WTC11 (cell line): Measurements from ENCODE around the gene FRRS1. TPM values are rescaled to one million over a fixed set of nuclear protein-coding genes. Genes with fewer than 3 reads are reported as not detected.

ENCODE experiments used
- ATAC-seq: fragments of 200-7000 bp; cut with Tn5 transposase; 2 replicates; pipeline ENCODE4 v1.10.0; 2021; ENCODE audit warnings: mild to moderate bottlenecking, moderate library complexity
- CTCF ChIA-PET: fragments of 300-600 bp; sonication (Branson Sonifier 250); formaldehyde crosslinking; loops from one replicate; lab custom pipeline; 2021; ENCODE audit warnings: antibody characterized with exemption; lab: Charles Lee
- POLR2A ChIA-PET: fragments of 350-600 bp; sonication (Branson Sonifier 250); formaldehyde crosslinking; loops from one replicate; lab custom pipeline; 2021; ENCODE audit warnings: antibody characterized with exemption; lab: Charles Lee
- DNase-seq: peaks from one replicate; pipeline ENCODE4 v3.0.0; 2021; ENCODE audit warnings: low spot score
- H3K27ac Mint-ChIP-seq: 2 replicates; pipeline ENCODE4 v1.8.0; 2021; ENCODE audit warnings: mixed read lengths
- H3K27me3 Mint-ChIP-seq: 2 replicates; pipeline ENCODE4 v1.8.0; 2021; ENCODE audit warnings: low read depth, mild to moderate bottlenecking, moderate library complexity, mixed read lengths
- H3K36me3 Mint-ChIP-seq: 2 replicates; pipeline ENCODE4 v1.8.0; 2021; ENCODE audit warnings: mixed read lengths
- H3K4me1 Mint-ChIP-seq: 2 replicates; pipeline ENCODE4 v1.8.0; 2022; ENCODE audit warnings: mixed read lengths
- H3K4me3 Mint-ChIP-seq: 2 replicates; pipeline ENCODE4 v1.8.0; 2021; ENCODE audit warnings: mild to moderate bottlenecking, moderate library complexity, mixed read lengths
- H3K9me3 Mint-ChIP-seq: 2 replicates; pipeline ENCODE4 v1.8.0; 2021; ENCODE audit warnings: mixed read lengths
- ATF1 ChIP-seq: sonication (generic); formaldehyde crosslinking; IDR thresholded peaks from 2 replicates; pipeline ENCODE4 v1.8.1; 2023; ENCODE audit warnings: mild to moderate bottlenecking, moderate library complexity, missing genetic modification reagents
- ETV6 ChIP-seq: sonication (generic); formaldehyde crosslinking; IDR thresholded peaks from 2 replicates; pipeline ENCODE4 v1.8.1; 2022; ENCODE audit warnings: mild to moderate bottlenecking, missing genetic modification reagents
- GABPB1 ChIP-seq: sonication (generic); formaldehyde crosslinking; IDR thresholded peaks from 2 replicates; pipeline ENCODE4 v1.8.1; 2023; ENCODE audit warnings: mild to moderate bottlenecking, missing genetic modification reagents
- MXD4 ChIP-seq: fragments of 250-450 bp; sonication (Bioruptor Pico); IDR thresholded peaks from 2 replicates; pipeline ENCODE4 v1.8.0; 2021; ENCODE audit warnings: mild to moderate bottlenecking, moderate library complexity, borderline replicate concordance
- NFATC4 ChIP-seq: fragments of 250-450 bp; sonication (Bioruptor Pico); IDR thresholded peaks from 2 replicates; pipeline ENCODE4 v1.9.0; 2021; ENCODE audit warnings: mild to moderate bottlenecking
- NR1H2 ChIP-seq: sonication (generic); formaldehyde crosslinking; IDR thresholded peaks from 2 replicates; pipeline ENCODE4 v1.9.0; 2021; ENCODE audit warnings: mild to moderate bottlenecking, moderate library complexity, missing genetic modification reagents
- NR3C1 ChIP-seq: sonication (generic); formaldehyde crosslinking; conservative IDR thresholded peaks from 2 replicates; pipeline ENCODE4 v1.8.1; 2023; ENCODE audit warnings: low read depth, mild to moderate bottlenecking, missing genetic modification reagents
- OVOL2 ChIP-seq: fragments of 250-450 bp; sonication (Bioruptor Pico); IDR thresholded peaks from 2 replicates; pipeline ENCODE4 v1.9.0; 2021; ENCODE audit warnings: mild to moderate bottlenecking, borderline replicate concordance
- ZNF121 ChIP-seq: sonication (generic); formaldehyde crosslinking; IDR thresholded peaks from 2 replicates; pipeline ENCODE4 v1.8.0; 2023; ENCODE audit warnings: missing genetic modification reagents
- total RNA-seq: library from RNA; stranded (reverse); gene quantifications from 3 replicates; pipeline ENCODE4 v1.2.3, GENCODE V29; 2021
- TF ChIP-seq, protein P1 (sequence below): sonication (generic); formaldehyde crosslinking; IDR thresholded peaks from 2 replicates; pipeline ENCODE4 v1.8.1; 2023; ENCODE audit warnings: mild to moderate bottlenecking, missing genetic modification reagents, borderline replicate concordance
- TF ChIP-seq, protein P2 (sequence below): sonication (generic); formaldehyde crosslinking; IDR thresholded peaks from 2 replicates; pipeline ENCODE4 v1.8.1; 2022; ENCODE audit warnings: missing genetic modification reagents, borderline replicate concordance
- TF ChIP-seq, protein P3 (sequence below): fragments of 250-450 bp; sonication (Bioruptor Pico); IDR thresholded peaks from 2 replicates; pipeline ENCODE4 v1.9.0; 2021; ENCODE audit warnings: mild to moderate bottlenecking
- TF ChIP-seq, protein P4 (sequence below): fragments of 250-450 bp; sonication (Bioruptor Pico); IDR thresholded peaks from 2 replicates; pipeline ENCODE4 v2.1.2; 2022; ENCODE audit warnings: mild to moderate bottlenecking, moderate library complexity
- TF ChIP-seq, protein P5 (sequence below): sonication (generic); formaldehyde crosslinking; IDR thresholded peaks from 2 replicates; pipeline ENCODE4 v1.8.0; 2022; ENCODE audit warnings: missing genetic modification reagents
- TF ChIP-seq, protein P6 (sequence below): fragments of 250-450 bp; sonication (Bioruptor Pico); IDR thresholded peaks from 2 replicates; pipeline ENCODE4 v1.9.0; 2021; ENCODE audit warnings: mild to moderate bottlenecking, borderline replicate concordance

Gene FRRS1
- total RNA-seq, 1 experiment from 2014 or later, result 6.2 TPM

DNA sequence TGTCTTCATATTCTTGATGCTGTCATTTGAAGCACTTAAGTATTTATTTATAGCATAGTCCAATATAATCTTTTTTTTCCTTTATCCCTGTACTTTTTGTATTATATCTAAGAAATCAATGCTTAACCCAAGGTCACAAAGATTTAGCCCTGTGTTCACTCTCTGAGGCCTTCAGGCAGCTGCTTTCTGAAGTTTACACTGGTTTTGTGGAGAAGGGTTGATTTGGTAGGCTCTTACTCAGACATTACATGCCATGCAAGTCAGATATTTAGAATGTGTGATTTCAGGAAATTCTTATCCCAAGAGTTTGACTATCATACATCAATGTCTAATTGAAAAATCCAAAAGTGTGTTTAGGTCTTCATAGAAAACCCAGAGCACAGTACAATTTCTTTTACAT is 64.2 kb downstream of the FRRS1 start:
- Mint-ChIP-seq H3K9me3 (peaks cover 21% of the 10 kb centered on the region), H3K27ac (no peak overlapping the region), H3K36me3 (peaks cover 14% of the 10 kb centered on the region), H3K27me3 (no peaks in the 10 kb centered on the region), H3K4me3 (no peak overlapping the region), H3K4me1 (peaks cover 5% of the 10 kb centered on the region; the same call in 1 of the 2 replicates)
- DNase-seq, result no peak
- ChIA-PET CTCF (no interaction called here), POLR2A (no interaction called here)
- TF ChIP-seq GABPB1 (CRISPR knock-in tag) (no peak), OVOL2 (CRISPR knock-in tag) (no peak), ETV6 (CRISPR knock-in tag) (no peak), NR1H2 (no peak), MXD4 (CRISPR knock-in tag) (no peak), NR3C1 (CRISPR knock-in tag) (no peak), NFATC4 (CRISPR knock-in tag) (no peak), ATF1 (CRISPR knock-in tag) (no peak), ZNF121 (no peak)
- TF ChIP-seq, protein P1, sequence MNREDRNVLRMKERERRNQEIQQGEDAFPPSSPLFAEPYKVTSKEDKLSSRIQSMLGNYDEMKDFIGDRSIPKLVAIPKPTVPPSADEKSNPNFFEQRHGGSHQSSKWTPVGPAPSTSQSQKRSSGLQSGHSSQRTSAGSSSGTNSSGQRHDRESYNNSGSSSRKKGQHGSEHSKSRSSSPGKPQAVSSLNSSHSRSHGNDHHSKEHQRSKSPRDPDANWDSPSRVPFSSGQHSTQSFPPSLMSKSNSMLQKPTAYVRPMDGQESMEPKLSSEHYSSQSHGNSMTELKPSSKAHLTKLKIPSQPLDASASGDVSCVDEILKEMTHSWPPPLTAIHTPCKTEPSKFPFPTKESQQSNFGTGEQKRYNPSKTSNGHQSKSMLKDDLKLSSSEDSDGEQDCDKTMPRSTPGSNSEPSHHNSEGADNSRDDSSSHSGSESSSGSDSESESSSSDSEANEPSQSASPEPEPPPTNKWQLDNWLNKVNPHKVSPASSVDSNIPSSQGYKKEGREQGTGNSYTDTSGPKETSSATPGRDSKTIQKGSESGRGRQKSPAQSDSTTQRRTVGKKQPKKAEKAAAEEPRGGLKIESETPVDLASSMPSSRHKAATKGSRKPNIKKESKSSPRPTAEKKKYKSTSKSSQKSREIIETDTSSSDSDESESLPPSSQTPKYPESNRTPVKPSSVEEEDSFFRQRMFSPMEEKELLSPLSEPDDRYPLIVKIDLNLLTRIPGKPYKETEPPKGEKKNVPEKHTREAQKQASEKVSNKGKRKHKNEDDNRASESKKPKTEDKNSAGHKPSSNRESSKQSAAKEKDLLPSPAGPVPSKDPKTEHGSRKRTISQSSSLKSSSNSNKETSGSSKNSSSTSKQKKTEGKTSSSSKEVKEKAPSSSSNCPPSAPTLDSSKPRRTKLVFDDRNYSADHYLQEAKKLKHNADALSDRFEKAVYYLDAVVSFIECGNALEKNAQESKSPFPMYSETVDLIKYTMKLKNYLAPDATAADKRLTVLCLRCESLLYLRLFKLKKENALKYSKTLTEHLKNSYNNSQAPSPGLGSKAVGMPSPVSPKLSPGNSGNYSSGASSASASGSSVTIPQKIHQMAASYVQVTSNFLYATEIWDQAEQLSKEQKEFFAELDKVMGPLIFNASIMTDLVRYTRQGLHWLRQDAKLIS (CRISPR knock-in tag), result no peak
- TF ChIP-seq, protein P2, sequence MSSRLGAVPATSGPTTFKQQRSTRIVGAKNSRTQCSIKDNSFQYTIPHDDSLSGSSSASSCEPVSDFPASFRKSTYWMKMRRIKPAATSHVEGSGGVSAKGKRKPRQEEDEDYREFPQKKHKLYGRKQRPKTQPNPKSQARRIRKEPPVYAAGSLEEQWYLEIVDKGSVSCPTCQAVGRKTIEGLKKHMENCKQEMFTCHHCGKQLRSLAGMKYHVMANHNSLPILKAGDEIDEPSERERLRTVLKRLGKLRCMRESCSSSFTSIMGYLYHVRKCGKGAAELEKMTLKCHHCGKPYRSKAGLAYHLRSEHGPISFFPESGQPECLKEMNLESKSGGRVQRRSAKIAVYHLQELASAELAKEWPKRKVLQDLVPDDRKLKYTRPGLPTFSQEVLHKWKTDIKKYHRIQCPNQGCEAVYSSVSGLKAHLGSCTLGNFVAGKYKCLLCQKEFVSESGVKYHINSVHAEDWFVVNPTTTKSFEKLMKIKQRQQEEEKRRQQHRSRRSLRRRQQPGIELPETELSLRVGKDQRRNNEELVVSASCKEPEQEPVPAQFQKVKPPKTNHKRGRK (CRISPR knock-in tag), result no peak
- TF ChIP-seq, protein P3, sequence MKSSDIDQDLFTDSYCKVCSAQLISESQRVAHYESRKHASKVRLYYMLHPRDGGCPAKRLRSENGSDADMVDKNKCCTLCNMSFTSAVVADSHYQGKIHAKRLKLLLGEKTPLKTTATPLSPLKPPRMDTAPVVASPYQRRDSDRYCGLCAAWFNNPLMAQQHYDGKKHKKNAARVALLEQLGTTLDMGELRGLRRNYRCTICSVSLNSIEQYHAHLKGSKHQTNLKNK (CRISPR knock-in tag), result no peak
- TF ChIP-seq, protein P4, sequence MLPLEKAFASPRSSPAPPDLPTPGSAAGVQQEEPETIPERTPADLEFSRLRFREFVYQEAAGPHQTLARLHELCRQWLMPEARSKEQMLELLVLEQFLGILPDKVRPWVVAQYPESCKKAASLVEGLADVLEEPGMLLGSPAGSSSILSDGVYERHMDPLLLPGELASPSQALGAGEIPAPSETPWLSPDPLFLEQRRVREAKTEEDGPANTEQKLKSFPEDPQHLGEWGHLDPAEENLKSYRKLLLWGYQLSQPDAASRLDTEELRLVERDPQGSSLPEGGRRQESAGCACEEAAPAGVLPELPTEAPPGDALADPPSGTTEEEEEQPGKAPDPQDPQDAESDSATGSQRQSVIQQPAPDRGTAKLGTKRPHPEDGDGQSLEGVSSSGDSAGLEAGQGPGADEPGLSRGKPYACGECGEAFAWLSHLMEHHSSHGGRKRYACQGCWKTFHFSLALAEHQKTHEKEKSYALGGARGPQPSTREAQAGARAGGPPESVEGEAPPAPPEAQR (CRISPR knock-in tag), result no peak
- TF ChIP-seq, protein P5, sequence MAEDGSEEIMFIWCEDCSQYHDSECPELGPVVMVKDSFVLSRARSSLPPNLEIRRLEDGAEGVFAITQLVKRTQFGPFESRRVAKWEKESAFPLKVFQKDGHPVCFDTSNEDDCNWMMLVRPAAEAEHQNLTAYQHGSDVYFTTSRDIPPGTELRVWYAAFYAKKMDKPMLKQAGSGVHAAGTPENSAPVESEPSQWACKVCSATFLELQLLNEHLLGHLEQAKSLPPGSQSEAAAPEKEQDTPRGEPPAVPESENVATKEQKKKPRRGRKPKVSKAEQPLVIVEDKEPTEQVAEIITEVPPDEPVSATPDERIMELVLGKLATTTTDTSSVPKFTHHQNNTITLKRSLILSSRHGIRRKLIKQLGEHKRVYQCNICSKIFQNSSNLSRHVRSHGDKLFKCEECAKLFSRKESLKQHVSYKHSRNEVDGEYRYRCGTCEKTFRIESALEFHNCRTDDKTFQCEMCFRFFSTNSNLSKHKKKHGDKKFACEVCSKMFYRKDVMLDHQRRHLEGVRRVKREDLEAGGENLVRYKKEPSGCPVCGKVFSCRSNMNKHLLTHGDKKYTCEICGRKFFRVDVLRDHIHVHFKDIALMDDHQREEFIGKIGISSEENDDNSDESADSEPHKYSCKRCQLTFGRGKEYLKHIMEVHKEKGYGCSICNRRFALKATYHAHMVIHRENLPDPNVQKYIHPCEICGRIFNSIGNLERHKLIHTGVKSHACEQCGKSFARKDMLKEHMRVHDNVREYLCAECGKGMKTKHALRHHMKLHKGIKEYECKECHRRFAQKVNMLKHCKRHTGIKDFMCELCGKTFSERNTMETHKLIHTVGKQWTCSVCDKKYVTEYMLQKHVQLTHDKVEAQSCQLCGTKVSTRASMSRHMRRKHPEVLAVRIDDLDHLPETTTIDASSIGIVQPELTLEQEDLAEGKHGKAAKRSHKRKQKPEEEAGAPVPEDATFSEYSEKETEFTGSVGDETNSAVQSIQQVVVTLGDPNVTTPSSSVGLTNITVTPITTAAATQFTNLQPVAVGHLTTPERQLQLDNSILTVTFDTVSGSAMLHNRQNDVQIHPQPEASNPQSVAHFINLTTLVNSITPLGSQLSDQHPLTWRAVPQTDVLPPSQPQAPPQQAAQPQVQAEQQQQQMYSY (CRISPR knock-in tag), result no peak
- TF ChIP-seq, protein P6, sequence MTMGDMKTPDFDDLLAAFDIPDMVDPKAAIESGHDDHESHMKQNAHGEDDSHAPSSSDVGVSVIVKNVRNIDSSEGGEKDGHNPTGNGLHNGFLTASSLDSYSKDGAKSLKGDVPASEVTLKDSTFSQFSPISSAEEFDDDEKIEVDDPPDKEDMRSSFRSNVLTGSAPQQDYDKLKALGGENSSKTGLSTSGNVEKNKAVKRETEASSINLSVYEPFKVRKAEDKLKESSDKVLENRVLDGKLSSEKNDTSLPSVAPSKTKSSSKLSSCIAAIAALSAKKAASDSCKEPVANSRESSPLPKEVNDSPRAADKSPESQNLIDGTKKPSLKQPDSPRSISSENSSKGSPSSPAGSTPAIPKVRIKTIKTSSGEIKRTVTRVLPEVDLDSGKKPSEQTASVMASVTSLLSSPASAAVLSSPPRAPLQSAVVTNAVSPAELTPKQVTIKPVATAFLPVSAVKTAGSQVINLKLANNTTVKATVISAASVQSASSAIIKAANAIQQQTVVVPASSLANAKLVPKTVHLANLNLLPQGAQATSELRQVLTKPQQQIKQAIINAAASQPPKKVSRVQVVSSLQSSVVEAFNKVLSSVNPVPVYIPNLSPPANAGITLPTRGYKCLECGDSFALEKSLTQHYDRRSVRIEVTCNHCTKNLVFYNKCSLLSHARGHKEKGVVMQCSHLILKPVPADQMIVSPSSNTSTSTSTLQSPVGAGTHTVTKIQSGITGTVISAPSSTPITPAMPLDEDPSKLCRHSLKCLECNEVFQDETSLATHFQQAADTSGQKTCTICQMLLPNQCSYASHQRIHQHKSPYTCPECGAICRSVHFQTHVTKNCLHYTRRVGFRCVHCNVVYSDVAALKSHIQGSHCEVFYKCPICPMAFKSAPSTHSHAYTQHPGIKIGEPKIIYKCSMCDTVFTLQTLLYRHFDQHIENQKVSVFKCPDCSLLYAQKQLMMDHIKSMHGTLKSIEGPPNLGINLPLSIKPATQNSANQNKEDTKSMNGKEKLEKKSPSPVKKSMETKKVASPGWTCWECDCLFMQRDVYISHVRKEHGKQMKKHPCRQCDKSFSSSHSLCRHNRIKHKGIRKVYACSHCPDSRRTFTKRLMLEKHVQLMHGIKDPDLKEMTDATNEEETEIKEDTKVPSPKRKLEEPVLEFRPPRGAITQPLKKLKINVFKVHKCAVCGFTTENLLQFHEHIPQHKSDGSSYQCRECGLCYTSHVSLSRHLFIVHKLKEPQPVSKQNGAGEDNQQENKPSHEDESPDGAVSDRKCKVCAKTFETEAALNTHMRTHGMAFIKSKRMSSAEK (CRISPR knock-in tag), result no peak
- no peak for ATAC-seq
